Neural progenitor cell (in vitro differentiated cells): ENCODE data around the gene CUBN. TPM values are rescaled to one million over a fixed set of nuclear protein-coding genes. Genes with fewer than 3 reads are reported as not detected.
A peak's percentile ranks its signal among the peaks of the same experiment; 100 is the strongest.

Experiments
- DNase-seq: peaks from one replicate; pipeline ENCODE4 v3.0.0-alpha.2; 2016; ENCODE audit warnings: low spot score
- H2AFZ ChIP-seq: fragments of 200-600 bp; sonication (generic); replicated peaks from 2 replicates; pipeline ENCODE4 v1.6.1; 2016; ENCODE audit warnings: antibody characterized with exemption
- H3F3A ChIP-seq: fragments of 200-600 bp; sonication (generic); 2 replicates; pipeline ENCODE4 v1.6.1; 2016; ENCODE audit warnings: antibody characterized with exemption, low read depth
- H3K27ac ChIP-seq: fragments of 200-600 bp; sonication (generic); 2 replicates; pipeline ENCODE4 v1.5.1; 2016; ENCODE audit warnings: mild to moderate bottlenecking
- H3K27me3 ChIP-seq: fragments of 200-600 bp; sonication (generic); 2 replicates; pipeline ENCODE4 v1.6.1; 2016; ENCODE audit warnings: mild to moderate bottlenecking, moderate library complexity
- H3K36me3 ChIP-seq: fragments of 200-600 bp; sonication (generic); 2 replicates; pipeline ENCODE4 v1.5.1; 2016
- H3K4me1 ChIP-seq: fragments of 200-600 bp; sonication (generic); 2 replicates; pipeline ENCODE4 v1.6.1; 2016; ENCODE audit warnings: mixed run types
- H3K4me2 ChIP-seq: fragments of 200-600 bp; sonication (generic); 2 replicates; pipeline ENCODE4 v1.6.1; 2016
- H3K4me3 ChIP-seq: fragments of 200-600 bp; sonication (generic); 2 replicates; pipeline ENCODE4 v1.5.1; 2016
- H3K79me2 ChIP-seq: fragments of 200-600 bp; sonication (generic); 2 replicates; pipeline ENCODE4 v1.6.1; 2016; ENCODE audit warnings: low read depth
- H3K9ac ChIP-seq: fragments of 200-600 bp; sonication (generic); 2 replicates; pipeline ENCODE4 v1.6.1; 2016
- H3K9me3 ChIP-seq: fragments of 200-600 bp; sonication (generic); 2 replicates; pipeline ENCODE4 v1.5.1; 2016; ENCODE audit warnings: low read depth
- H4K20me1 ChIP-seq: fragments of 200-600 bp; sonication (generic); 2 replicates; pipeline ENCODE4 v1.6.1; 2016; ENCODE audit warnings: low read depth
- H3K27ac Mint-ChIP-seq: 3 replicates; pipeline ENCODE4 v1.8.0; 2021; ENCODE audit warnings: mixed read lengths
- H3K27me3 Mint-ChIP-seq: 2 replicates; pipeline ENCODE4 v1.8.0; 2022; ENCODE audit warnings: low read depth, mild to moderate bottlenecking, inconsistent platforms, moderate library complexity, mixed read lengths; ENCODE audit not compliant: insufficient read depth
- H3K36me3 Mint-ChIP-seq: 3 replicates; pipeline ENCODE4 v1.8.0; 2021; ENCODE audit warnings: mixed read lengths
- H3K4me1 Mint-ChIP-seq: 3 replicates; pipeline ENCODE4 v1.8.0; 2021; ENCODE audit warnings: mixed read lengths
- H3K4me3 Mint-ChIP-seq: 3 replicates; pipeline ENCODE4 v1.8.0; 2021; ENCODE audit warnings: mild to moderate bottlenecking, moderate library complexity, mixed read lengths
- H3K9me3 Mint-ChIP-seq: 3 replicates; pipeline ENCODE4 v1.8.0; 2020; ENCODE audit warnings: mixed read lengths
- EZH2 ChIP-seq: fragments of 200-600 bp; sonication (generic); IDR thresholded peaks from 2 replicates; pipeline ENCODE4 v1.6.1; 2017; ENCODE audit warnings: antibody characterized with exemption, mild to moderate bottlenecking, moderate library complexity
- EZH2phosphoT487 ChIP-seq: fragments of 200-600 bp; sonication (generic); IDR thresholded peaks from 2 replicates; pipeline ENCODE4 v1.6.1; 2017; ENCODE audit warnings: antibody characterized with exemption
- total RNA-seq: library from RNA; depleted of rRNA; stranded (reverse); fragments of >200 nt; gene quantifications from 2 replicates; pipeline ENCODE4 v1.2.3, GENCODE V29; 2015; ENCODE audit warnings: low replicate concordance
- TF ChIP-seq, protein P1 (sequence below): fragments of 200-600 bp; sonication (generic); IDR thresholded peaks from 2 replicates; pipeline ENCODE4 v1.5.1; 2017; ENCODE audit warnings: antibody characterized with exemption, mild to moderate bottlenecking

The CUBN gene
- total RNA-seq, 1 donor from 2014 or later, result 2.2 TPM

DNA sequence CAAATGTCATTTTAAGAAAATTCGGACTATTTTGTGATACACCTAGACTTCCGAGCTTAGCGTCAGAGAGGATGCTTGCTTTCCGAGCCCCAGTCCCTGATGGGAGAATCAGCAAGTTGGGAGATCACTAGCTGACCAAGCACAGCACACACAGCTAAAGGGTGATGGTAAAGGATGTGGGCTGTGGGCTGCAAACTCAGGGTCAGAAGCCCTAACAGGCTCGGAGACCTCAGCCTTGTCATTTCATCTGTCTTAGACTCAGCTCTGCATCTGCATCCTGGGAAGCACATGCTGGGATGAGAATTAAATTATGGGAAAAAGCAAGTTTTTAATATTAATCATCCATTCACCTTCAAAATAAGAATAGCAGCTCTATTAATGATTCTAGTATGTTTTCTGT lies 3.3 kb downstream of the CUBN start:
- no peak overlapping the region for H2AFZ ChIP-seq
- Mint-ChIP-seq H3K4me1 (peaks cover 31% of the 10 kb centered on the region), H3K36me3 (no peaks in the 10 kb centered on the region), H3K4me3 (no peak overlapping the region), H3K27ac (peak overlapping the region; percentile 89), H3K9me3 (peaks cover 3% of the 10 kb centered on the region), H3K27me3 (peaks cover 5% of the 10 kb centered on the region)
- H3K79me2 ChIP-seq, result no peaks in the 10 kb centered on the region
- H3K4me3 ChIP-seq, result no peak overlapping the region
- no peak for DNase-seq
- H3F3A ChIP-seq, result no peaks in the 10 kb centered on the region
- H3K9ac ChIP-seq, result no peak overlapping the region
- H3K36me3 ChIP-seq, result no peaks in the 10 kb centered on the region
- H3K27ac ChIP-seq, result no peak overlapping the region
- no peak overlapping the region for H3K4me2 ChIP-seq
- TF ChIP-seq, protein P1, sequence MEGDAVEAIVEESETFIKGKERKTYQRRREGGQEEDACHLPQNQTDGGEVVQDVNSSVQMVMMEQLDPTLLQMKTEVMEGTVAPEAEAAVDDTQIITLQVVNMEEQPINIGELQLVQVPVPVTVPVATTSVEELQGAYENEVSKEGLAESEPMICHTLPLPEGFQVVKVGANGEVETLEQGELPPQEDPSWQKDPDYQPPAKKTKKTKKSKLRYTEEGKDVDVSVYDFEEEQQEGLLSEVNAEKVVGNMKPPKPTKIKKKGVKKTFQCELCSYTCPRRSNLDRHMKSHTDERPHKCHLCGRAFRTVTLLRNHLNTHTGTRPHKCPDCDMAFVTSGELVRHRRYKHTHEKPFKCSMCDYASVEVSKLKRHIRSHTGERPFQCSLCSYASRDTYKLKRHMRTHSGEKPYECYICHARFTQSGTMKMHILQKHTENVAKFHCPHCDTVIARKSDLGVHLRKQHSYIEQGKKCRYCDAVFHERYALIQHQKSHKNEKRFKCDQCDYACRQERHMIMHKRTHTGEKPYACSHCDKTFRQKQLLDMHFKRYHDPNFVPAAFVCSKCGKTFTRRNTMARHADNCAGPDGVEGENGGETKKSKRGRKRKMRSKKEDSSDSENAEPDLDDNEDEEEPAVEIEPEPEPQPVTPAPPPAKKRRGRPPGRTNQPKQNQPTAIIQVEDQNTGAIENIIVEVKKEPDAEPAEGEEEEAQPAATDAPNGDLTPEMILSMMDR, result no peak
- TF ChIP-seq EZH2, result no peak
- TF ChIP-seq EZH2phosphoT487, result no peak
- no peaks in the 10 kb centered on the region for H3K9me3 ChIP-seq
- peaks cover 12% of the 10 kb centered on the region for H3K4me1 ChIP-seq
- no peaks in the 10 kb centered on the region for H4K20me1 ChIP-seq
- no peaks in the 10 kb centered on the region for H3K27me3 ChIP-seq

DNA sequence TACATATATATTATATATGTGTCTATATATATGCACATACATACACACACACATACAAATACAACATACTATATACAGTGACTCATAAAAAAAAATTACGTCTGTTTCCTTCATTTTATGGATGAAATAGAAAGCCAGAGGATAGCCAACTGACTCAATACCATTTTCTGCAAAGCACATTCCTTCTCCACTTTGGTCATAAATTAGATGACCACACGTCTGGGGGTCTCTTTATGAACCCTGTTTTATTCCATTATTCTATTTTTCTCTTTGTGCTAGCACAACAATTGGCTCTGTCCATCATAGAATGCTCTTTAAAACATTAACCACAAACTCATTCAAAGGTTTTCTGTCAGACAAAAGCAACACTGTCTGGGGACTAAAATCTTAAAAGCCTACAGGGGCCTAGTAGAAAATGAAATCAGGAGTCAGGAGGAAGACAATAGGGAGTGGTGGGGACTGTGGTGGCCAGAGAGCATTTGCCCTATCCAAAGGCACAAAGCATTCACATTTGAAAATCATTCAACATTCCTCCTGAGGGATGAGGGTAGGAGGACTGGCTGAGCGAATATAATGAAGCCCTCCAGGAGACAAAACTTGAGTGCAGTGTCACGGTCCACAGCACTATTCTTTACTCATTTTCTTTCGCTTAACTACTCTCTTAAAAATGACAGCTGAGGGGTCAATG lies 4.3 kb downstream of the CUBN start:
- Histone ChIP-seq H3K36me3 (no peaks in the 10 kb centered on the region), H3K9ac (no peak overlapping the region), H3K4me1 (peaks cover 12% of the 10 kb centered on the region), H3K79me2 (no peaks in the 10 kb centered on the region), H2AFZ (no peak overlapping the region), H4K20me1 (no peaks in the 10 kb centered on the region), H3K9me3 (no peaks in the 10 kb centered on the region), H3K27ac (no peak overlapping the region), H3K4me3 (no peak overlapping the region), H3K4me2 (no peak overlapping the region), H3F3A (no peaks in the 10 kb centered on the region), H3K27me3 (no peaks in the 10 kb centered on the region)
- Mint-ChIP-seq H3K27ac (peak overlapping the region; percentile 55), H3K9me3 (no peaks in the 10 kb centered on the region), H3K4me3 (no peak overlapping the region), H3K36me3 (peaks cover 3% of the 10 kb centered on the region), H3K4me1 (peaks cover 34% of the 10 kb centered on the region), H3K27me3 (peaks cover 2% of the 10 kb centered on the region)
- TF ChIP-seq, protein P1, result no peak
- no peak for TF ChIP-seq EZH2
- TF ChIP-seq EZH2phosphoT487, result no peak
- DNase-seq, result no peak

DNA sequence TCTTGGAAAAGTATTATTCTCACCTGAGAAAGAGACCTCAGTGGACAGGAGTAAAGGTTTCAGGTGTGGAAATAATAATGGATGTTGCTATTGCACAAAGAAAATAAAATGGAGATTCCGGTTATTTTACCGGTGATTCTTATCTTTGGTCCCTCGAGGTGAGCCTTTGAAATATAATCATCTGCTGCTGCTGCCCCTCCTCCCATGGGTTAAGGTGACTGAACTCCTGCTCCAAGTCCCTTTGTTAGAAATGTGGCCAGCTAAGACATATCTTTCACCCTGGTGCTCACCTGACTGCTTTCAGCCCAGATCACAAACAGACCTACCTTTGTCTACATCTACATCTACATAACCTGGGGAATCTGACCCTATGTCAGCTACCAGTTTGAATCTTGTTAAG lies 5.7 kb downstream of the CUBN start:
- Histone ChIP-seq H3F3A (no peaks in the 10 kb centered on the region), H3K36me3 (no peaks in the 10 kb centered on the region), H3K4me3 (no peak overlapping the region), H3K79me2 (no peaks in the 10 kb centered on the region), H2AFZ (peak overlapping the region; percentile 26), H3K27ac (no peak overlapping the region), H3K4me1 (peaks cover 15% of the 10 kb centered on the region), H3K4me2 (no peak overlapping the region), H3K27me3 (no peaks in the 10 kb centered on the region), H3K9me3 (no peaks in the 10 kb centered on the region), H3K9ac (no peak overlapping the region), H4K20me1 (no peaks in the 10 kb centered on the region)
- peaks cover 3% of the 10 kb centered on the region for H3K36me3 Mint-ChIP-seq
- H3K27me3 Mint-ChIP-seq, result peaks cover 2% of the 10 kb centered on the region
- H3K9me3 Mint-ChIP-seq, result no peaks in the 10 kb centered on the region
- H3K4me3 Mint-ChIP-seq, result no peak overlapping the region
- H3K4me1 Mint-ChIP-seq, result peaks cover 36% of the 10 kb centered on the region
- DNase-seq, result no peak
- TF ChIP-seq EZH2 (no peak), EZH2phosphoT487 (no peak)
- TF ChIP-seq, protein P1, result no peak
- no peak overlapping the region for H3K27ac Mint-ChIP-seq
